Astrocyte of the spinal cord (primary cell): ENCODE results near the gene POLRMT.
"Not testable (repeated sequence)": the region's sequence is repeated elsewhere in the genome, so short reads cannot be mapped to it uniquely, and the experiment has no call there.

Experiments used
- DNase-seq: peaks from one replicate; pipeline ENCODE4 v3.0.0; 2011; ENCODE audit warnings: low read depth, low spot score
- H3K4me3 ChIP-seq: 2 replicates; pipeline ENCODE4 v1.5.1; 2011; ENCODE audit warnings: low read depth, mild to moderate bottlenecking, low read length, moderate library complexity
- CTCF ChIP-seq: IDR thresholded peaks from 2 replicates; pipeline ENCODE4 v1.5.1; 2012; ENCODE audit warnings: low read depth, mild to moderate bottlenecking, low read length, inconsistent platforms
- in situ Hi-C: cut with HindIII; loops from 2 replicates; pipeline ENCODE4 v1.10.0; 2017; ENCODE audit warnings: low sequenced_read_pairs

The POLRMT gene

GRCh38 chr19:589693-590395, 43.5 kb downstream of the POLRMT start, which contains the start of gene HCN2:
Gene HCN2 (plus strand): TSS chr19:589881. CDS start chr19:589946, 65 bp downstream.
- no peak for DNase-seq
- in situ Hi-C loops, result no loop called here
- H3K4me3 ChIP-seq, result peak within 1 kb of the TSS; percentile 23
- no peak for TF ChIP-seq CTCF

- no peak for DNase-seq
- in situ Hi-C loops, result no loop called here
- no peak for TF ChIP-seq CTCF
- H3K4me3 ChIP-seq, result no peak overlapping the region
Measured at GRCh38 chr19:588741-589692, 44.3 kb downstream of the POLRMT start.

- in situ Hi-C loops, result no loop called here
- peak; percentile 82 for TF ChIP-seq CTCF
- H3K4me3 ChIP-seq, result no peak overlapping the region
- DNase-seq, result peak; percentile 83
Measured at GRCh38 chr19:588093-588740, 45.1 kb downstream of the POLRMT start.

- no peak overlapping the region for H3K4me3 ChIP-seq
- TF ChIP-seq CTCF, result no peak
- DNase-seq, result no peak
- in situ Hi-C loops, result no loop called here
Measured at GRCh38 chr19:585551-586110, 47.7 kb downstream of the POLRMT start.

GRCh38 chr19:585146-585545, 48.2 kb downstream of the POLRMT start:
- in situ Hi-C loops, H3K4me3 ChIP-seq, DNase-seq: not testable (repeated sequence)

GRCh38 chr19:584240-585001, 48.9 kb downstream of the POLRMT start:
- in situ Hi-C loops, result no loop called here
- peak; percentile 96 for TF ChIP-seq CTCF
- peak; percentile 47 for DNase-seq
- no peak overlapping the region for H3K4me3 ChIP-seq
